GM18861 (cell line): Measurements from ENCODE around the gene RXRG.
"Not testable (repeated sequence)": the region's sequence is repeated elsewhere in the genome, so short reads cannot be mapped to it uniquely, and the experiment has no call there.

Source experiments
- ATAC-seq: cut with Tn5 transposase; IDR thresholded peaks from one replicate; pipeline ENCODE4 v1.9.1; 2021; ENCODE audit not compliant: unreplicated experiment

The RXRG gene

DNA sequence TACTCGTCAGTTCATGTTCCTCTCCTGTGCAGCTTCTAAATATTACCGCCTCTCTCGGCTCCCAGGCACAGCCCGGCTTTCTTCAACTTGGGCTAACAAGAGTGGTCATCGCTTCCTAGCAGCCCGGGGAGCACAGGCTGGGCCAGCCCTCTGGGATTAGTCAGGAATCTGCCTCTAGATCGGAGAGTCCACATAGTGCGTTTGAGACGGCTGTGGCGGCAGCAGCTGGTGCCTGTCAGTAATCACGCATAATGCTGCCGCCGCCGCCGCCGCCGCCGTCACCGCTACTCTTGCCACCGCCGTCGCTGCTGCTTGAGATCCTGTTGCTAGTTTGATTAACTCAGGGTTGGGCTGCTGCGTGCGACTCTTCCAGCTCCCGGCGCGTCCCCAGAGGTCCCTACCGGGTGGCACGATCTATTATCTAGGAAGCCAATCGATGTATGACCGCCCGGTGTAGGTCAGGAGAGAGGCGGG is at the start of gene RXRG:
Gene RXRG (minus strand): TSS at position 230 of the 474 bp plus-strand sequence. CDS start 233 bp downstream, outside the sequence.
- no peak for ATAC-seq

DNA sequence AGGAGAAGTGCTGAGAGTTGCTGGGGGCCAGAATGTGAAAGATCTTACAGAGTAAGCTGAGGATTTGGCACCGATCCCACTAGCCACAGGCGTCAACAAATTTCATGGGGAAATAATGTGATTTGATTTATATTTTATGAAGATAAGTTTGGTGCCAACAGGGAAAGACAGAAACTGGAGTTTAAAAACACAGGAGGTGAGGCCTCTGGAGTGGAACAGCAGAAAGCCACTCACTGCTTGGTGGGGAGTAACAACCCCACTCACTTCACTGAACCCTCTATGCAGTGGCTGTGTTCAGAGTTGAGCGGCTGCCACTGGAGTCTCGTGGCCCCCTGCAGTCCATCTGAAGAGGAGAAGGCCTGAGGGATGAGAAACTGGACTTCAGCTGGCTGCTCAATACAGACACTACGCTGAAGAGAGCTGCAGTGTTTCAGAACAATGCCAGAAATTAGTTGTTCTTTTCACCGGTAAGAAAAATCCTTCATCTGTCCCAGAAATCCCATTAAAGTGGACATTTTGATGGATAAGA is 48.0 kb upstream of the RXRG start:
- ATAC-seq: no peak

DNA sequence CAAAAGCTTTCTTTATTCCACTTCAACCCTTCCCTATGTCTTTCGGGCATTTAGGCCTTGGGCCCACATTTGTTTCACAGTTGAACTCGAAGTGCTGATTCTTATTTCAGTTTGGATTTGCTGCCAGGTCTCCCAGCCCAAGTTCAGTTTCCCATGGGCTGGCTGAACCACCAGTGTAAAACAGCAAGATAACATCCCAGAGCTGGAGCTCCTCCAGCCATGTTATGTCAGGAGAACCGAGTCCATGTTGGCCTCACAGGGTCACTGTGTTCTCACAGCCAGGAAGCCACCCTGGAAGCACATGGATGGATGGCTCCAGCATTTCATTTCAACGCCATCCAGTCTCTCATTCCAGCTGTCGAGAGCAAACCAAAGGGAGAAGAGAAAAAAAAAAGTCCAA is 45.2 kb upstream of the RXRG start:
- ATAC-seq: no peak

DNA sequence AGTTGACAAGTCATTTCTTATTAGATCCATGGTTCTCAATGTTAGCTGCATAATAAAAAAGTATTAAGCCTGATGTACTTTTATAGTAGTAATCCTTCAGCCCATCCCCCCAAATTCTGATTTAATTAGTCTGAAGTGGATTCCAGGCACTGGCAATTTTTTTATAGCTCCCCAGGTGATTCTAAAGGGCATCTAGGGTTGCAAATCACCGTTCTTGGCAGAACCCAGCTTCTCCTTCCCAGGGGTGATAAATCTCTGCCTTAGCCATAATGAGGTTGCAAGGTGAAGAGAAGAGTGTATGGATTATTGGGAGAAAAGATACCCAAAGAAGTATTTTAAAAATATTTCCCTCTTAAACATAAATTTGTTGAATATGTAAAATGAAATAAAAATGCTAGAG is 43.0 kb upstream of the RXRG start:
- no peak for ATAC-seq

DNA sequence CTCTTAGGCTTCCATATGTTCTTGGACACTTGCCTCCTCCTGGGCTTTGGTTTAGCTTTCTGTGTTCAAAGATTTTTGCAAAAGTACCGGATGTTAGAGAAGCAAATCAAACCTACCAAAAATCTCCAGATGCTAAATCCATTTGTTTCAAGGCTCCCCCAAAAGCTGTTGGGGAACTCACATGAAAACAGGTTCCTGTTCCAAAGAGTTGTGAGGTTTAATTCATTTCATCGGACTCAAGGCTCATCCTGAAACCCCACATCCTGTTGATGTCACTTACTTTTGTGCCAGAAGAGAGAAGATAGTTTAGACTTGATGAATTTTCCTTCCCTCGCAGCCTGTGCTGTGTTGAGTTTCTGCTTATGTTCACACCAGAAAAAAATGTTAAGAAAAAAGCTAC is 41.7 kb upstream of the RXRG start:
- ATAC-seq: no peak

DNA sequence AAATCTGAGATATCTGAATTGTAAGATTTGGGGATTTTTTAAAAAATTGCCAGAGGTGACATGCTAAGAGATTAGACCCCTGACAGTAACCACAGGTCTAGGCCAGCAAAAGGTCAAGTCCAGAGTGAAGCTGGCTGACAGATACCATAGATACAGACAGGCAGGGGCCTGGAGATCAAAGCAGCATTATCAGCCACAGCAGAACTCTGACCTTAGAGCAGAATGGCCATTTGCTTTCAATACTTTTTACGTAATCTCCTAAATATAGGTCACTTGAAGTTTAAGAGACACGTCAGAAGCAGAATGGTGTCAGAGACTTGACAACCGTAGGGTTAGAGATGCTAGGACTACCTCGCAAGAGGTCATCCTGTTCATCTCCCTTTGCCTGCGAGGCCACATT is 40.8 kb upstream of the RXRG start:
- ATAC-seq: no peak

DNA sequence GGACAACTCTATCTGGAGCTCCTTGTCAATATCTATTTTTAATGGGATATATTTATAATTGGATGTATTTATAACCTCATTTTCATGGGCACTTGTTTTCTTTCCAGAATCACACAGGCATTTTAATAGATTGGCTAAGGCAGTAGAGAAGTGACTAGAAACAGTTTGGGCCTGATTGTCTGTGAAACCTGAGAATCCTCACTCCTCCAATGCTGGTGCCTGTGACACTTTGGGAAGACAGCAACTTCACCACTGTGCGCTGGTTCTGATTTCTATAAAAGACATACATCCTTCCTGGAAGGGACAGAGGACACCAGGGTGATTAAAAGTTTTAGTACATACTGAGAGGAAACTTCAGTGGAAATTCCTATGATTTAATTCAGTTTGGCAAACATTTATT is 39.6 kb upstream of the RXRG start:
- no peak for ATAC-seq

DNA sequence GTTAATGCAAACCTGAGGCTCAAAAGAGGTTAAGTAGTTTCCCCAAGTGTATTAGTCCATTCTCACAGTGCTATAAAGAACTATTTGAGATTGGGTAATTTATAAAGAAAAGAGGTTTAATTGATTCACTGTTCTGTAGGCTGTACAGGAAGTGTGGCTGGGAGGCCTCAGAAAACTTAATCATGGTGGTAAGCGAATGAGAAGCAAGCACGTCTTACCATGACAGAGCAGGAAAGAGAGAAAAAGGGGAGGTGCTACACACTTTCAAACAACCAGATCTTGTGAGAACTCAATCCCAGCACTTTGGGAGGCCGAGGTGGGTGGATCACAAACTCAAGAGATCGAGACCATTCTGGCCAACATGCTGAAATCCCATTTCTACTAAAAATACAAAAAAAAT is 38.5 kb upstream of the RXRG start:
- no peak for ATAC-seq

DNA sequence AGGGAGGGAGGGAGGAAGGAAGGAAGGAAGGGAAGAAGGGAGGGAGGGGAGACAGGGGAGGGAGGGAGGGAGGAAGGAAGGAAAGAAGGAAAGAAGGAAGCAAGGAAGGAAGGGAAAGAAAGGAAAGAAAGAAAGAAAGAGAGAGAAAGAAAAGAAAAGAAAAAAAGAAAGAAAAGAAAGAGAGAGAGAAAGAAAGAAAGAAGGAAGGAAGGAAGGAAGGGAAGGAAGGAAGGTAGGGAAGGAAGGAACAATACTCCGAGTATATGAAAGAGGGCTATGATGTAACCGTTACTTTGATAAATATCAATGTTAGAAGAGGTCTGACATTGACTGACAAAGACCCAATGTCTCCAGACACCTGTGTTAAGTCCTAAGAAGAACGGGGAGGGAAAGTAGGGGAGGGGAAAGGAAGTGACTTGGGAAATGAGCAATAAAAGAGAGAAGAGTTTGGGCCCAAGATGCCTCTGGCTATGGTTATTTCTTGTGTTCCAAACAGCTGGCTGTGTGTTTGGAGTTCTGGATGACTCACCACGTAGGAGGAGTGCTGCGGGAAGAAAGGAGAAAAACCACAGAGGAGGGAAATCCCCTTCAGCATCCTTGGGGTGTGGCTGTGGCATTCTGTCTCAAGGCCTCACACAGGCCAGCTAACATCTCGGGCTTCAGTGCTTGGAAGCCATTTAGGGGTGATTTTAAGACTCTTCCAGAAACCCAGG is 37.0 kb upstream of the RXRG start:
- no peak for ATAC-seq

DNA sequence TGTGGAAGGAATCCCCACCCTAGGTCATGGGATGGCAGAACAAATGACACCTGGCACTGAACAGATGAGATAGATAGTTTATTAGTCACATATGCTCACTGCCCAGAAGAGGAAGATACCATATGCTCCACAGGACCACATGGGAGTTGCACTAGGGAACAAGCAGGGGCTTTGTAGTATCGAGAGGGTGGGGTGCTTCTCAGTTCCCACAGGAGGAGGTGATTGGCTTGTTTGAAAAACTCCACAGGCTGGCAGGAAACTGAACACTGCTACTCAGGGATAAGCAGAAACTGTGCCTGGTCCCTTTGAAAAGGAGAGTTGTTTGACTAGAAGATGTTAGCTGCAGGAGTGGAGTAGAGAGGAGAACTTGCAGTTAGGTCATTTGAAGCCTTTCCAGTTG is 31.9 kb upstream of the RXRG start:
- ATAC-seq: no peak

DNA sequence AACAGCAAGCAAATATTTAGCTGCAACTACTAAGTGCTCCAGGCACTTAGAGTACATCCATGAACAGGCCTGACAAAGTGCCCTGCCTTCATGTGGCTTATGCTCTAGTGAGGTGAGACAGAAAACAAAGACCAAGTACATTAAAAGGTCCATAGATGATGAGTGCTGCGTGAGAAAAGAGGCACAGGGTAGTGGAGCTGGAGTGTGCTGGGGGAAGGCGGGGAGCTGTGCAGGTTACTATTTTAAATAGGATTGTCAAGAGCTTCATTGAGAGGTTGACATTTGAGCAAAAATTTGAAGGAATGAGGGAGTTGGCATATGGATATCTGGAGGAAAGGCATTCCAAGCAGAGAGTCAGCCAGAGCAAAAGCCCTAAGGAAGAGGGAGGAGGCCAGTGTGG is 29.3 kb upstream of the RXRG start:
- ATAC-seq: no peak

DNA sequence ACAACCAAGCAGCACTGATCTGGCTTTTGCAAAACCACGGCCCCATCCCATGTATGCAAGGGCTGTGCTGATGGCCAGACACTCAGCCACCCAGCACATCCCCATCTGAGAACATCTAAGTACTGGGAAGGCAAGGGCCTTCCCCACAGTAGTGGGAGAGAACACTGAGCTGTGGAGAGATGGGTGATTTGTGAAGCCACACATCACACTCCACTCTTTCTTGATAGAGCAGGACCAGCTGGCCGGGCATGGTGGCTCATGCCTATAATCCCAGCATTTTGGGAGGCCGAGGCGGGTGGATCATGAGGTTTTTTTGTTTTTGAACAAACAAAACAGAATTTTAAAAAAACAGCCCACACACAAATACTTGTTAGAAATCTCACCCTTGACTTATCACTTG is 28.2 kb upstream of the RXRG start:
- ATAC-seq: no peak

DNA sequence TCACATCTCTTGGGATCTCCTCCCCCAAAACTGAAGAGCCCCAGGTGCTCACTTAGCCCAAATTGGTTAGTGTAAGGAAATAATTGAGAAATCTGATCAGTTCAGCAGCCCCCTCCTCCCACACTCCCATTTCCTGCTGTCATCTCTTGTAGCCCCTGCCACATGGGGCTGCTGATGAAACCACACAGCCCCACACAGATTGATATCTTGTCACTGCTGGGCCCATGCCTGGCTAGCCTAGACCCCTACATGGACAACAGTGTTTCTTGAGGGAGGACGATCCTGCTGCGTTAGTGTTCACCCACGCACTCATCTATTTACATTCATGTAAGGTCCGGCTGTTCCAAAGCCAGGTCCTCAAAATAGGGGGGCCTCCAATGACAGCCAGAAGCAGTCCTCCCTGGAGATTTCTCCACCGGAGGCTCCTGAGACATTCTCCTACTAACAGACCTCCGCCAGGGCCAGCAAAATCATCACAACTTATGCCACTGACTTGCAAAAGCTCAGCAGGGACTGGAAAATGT is 23.9 kb upstream of the RXRG start:
- no peak for ATAC-seq

DNA sequence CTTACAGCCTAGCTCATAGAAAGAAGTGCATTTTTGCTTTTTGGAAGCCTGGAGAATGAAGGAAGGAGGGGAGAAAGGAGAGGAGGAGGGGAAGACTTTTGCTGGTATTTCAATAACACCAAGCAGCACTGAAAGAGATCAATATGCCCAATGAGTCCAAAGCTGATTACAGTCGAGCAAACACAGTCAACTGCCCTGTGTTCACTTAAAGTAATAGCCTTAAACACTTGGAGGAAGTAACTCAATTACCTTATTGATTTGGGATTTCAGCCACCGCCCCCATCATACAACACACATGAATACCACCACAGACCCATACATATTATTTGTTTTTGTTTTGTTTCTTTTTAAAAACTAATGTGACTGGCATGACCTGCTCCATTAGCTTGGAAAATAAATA is 23.3 kb upstream of the RXRG start:
- ATAC-seq: no peak

DNA sequence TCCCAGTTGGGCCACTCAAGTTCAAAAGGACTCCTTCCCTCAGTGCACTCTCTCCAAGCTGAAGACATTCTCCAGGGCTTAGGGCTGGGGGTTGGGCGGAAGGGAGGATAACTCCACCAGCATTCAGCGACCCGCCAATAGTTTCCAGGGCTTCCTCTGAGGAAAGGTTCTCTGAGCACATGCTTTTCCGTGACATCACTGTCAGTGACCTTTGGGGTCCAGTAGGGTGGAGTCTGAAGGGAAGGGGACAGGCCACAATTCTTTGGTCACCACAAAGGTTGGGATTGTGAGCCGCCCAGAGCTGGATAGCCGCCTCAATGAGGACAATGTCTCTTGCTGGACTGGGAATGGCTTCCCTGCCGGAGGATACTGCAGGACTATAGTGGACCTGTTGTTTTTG is 22.8 kb upstream of the RXRG start:
- no peak for ATAC-seq

DNA sequence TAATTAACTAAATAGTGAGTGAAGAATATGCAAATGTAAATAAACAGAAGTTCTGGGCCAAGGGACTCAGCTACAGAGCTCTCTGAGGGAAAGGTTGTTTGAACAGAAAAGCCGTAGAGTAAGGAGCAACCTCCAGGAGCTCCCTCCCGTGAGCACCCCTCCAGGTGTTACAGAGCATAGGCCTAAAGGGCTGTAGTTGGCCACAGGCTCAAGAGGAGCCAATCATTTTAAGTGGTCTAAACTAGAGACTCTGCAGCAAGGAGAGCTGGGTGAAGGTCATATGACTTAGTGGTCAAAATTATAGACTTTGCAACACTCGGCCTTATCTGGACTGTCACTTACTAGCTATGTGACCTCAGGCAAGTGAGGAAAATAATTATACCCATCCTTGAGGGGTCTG is 19.1 kb upstream of the RXRG start:
- ATAC-seq: no peak

DNA sequence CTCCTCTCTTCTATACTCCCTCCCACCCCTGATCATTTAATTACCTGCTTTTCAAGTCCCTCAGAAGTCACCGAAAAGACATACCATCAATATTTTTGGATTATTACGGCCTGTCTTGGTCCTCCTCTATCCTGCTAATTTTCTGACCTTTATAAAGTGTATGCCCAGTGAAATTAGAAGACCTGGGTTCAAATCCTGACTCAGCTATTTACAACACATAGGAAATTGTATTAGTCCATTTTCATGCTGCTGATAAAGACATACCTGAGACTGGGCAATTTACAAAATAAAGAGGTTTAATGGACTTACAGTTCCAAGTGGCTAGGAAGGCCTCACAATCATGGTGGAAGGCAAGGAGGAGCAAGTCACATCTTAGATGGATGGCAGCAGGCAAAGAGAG is 14.8 kb upstream of the RXRG start:
- ATAC-seq: not testable (repeated sequence)

DNA sequence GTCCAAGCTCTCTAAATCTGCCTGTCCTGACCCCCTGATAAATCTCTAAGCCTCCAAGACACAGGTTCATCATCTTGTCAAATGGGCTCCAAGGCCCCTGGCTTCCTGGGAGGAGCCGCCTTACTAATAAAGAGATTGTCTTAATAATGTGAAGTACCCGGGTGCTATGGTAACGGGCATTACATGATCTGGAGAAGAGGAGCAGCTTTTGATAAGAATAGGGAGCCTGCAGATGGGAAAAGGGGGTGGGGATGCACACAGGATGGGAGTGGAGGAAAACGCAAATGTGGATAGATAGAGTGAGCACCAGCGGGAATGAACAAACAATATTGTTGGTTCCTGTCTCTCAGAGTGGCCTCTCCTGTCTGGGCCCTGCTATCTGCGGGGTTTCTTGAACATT is 11.9 kb upstream of the RXRG start:
- ATAC-seq: no peak

DNA sequence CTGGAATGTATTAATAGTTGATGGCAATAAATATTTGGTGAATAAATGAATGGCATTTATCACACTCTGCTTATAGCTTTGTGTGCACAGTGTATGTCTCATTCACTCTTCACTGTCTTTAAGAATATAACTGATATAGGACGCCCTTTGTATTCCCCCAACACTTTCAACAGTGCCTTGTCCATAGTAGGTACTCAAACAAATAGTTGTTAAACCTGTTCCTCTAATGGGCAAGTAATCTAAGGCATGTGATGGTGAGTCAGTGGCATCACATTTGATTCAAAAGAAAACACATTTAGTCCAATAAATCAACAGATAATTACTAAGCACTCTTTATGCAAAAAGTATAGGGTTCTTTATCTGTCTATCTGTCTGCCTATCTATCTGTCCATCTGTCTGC is 11.2 kb upstream of the RXRG start:
- ATAC-seq: no peak

DNA sequence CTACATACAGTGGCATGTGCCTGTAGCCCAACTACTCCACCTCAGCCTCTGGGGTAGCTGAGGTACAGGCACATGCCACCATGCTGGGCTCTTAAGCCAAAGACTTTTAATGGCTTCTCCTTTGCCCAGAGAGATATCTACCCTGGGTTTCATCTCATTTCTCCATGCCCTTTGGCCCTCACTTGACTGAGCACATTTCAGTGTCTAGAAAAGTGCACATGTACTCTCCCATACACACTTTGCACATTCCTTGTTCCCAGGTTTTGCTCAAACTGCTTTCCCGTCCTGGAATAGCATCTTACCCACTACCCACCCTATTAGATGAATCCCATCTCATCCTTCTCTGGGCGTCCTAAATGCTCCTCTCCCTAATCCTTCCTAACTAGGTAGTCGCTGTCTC is 10.2 kb upstream of the RXRG start:
- no peak for ATAC-seq

DNA sequence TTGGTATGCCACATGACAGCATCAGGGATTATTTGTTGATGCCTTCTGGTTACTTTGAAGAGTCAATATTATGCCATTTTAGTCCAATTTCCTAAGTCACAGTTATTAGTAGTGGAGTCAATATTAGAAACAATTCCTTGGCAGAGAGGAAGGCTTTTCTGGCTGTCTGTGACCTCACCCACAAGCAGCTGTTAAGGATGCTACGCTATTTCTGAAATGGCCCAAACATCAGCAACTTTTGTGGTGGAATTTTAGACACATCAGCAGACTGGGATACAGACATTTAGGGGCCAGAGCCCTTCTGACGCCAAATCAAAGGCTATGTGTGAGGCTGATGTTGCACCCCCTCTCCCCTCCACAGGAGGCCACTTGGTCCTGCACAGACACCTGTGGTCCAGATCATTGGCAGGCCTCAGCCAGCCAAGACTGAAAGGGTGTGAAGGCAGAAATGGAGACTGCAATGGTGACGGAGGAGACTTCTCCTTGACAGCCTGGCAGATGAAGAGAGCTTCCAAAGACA is 9.2 kb upstream of the RXRG start:
- no peak for ATAC-seq

DNA sequence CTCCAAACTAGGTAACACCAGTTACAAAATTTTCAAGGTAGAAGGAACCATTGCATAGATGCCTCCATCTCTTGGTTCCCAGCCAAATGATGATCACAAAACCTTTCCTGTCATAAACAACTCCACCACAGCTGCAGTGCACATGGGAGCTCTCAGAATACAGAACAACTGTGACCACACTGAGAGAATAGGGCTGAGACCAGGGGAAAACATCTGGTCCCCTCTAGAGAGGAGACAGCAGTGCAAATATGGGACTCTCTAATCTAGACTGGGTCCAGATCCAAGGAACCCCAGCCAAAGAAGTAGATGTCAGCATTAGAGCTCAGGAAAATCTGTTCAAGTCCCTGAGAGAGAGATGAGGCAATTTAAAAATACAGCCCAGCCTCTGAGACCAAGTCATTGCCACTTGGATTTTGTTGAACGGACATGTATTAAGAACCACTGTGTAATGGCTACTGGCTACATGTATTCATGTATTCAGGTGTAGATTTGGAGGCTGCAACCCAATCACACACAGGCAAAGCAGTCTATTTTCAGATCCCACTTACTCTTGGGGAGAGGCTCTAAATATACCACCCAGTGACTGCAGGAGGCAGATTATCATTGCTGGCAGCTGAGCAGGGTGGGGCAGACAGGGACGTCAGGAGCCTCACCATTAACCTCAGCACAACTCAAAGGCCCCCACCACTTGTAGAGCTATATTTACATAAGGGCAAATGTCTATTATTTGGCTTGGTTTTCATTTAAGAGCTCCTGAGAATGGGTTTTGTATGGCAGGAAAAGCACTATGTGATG is 7.6 kb upstream of the RXRG start:
- ATAC-seq: no peak
